WTC11 (cell line): ENCODE data around the gene RPS6KA5. TPM values are rescaled to one million over a fixed set of nuclear protein-coding genes. Genes with fewer than 3 reads are reported as not detected.

Source experiments
- ATAC-seq: fragments of 200-7000 bp; cut with Tn5 transposase; 2 replicates; pipeline ENCODE4 v1.10.0; 2021; ENCODE audit warnings: mild to moderate bottlenecking, moderate library complexity
- CTCF ChIA-PET: fragments of 300-600 bp; sonication (Branson Sonifier 250); formaldehyde crosslinking; loops from one replicate; lab custom pipeline; 2021; ENCODE audit warnings: antibody characterized with exemption; lab: Charles Lee
- POLR2A ChIA-PET: fragments of 350-600 bp; sonication (Branson Sonifier 250); formaldehyde crosslinking; loops from one replicate; lab custom pipeline; 2021; ENCODE audit warnings: antibody characterized with exemption; lab: Charles Lee
- DNase-seq: peaks from one replicate; pipeline ENCODE4 v3.0.0; 2021; ENCODE audit warnings: low spot score
- H3K27ac Mint-ChIP-seq: 2 replicates; pipeline ENCODE4 v1.8.0; 2021; ENCODE audit warnings: mixed read lengths
- H3K27me3 Mint-ChIP-seq: 2 replicates; pipeline ENCODE4 v1.8.0; 2021; ENCODE audit warnings: low read depth, mild to moderate bottlenecking, moderate library complexity, mixed read lengths
- H3K36me3 Mint-ChIP-seq: 2 replicates; pipeline ENCODE4 v1.8.0; 2021; ENCODE audit warnings: mixed read lengths
- H3K4me1 Mint-ChIP-seq: 2 replicates; pipeline ENCODE4 v1.8.0; 2022; ENCODE audit warnings: mixed read lengths
- H3K4me3 Mint-ChIP-seq: 2 replicates; pipeline ENCODE4 v1.8.0; 2021; ENCODE audit warnings: mild to moderate bottlenecking, moderate library complexity, mixed read lengths
- H3K9me3 Mint-ChIP-seq: 2 replicates; pipeline ENCODE4 v1.8.0; 2021; ENCODE audit warnings: mixed read lengths
- IRF1 ChIP-seq: sonication (generic); formaldehyde crosslinking; IDR thresholded peaks from 2 replicates; pipeline ENCODE4 v1.8.0; 2023; ENCODE audit warnings: missing genetic modification reagents
- NR1H2 ChIP-seq: sonication (generic); formaldehyde crosslinking; IDR thresholded peaks from 2 replicates; pipeline ENCODE4 v1.9.0; 2021; ENCODE audit warnings: mild to moderate bottlenecking, moderate library complexity, missing genetic modification reagents
- OVOL2 ChIP-seq: fragments of 250-450 bp; sonication (Bioruptor Pico); IDR thresholded peaks from 2 replicates; pipeline ENCODE4 v1.9.0; 2021; ENCODE audit warnings: mild to moderate bottlenecking, borderline replicate concordance
- RELA ChIP-seq: sonication (generic); formaldehyde crosslinking; IDR thresholded peaks from 2 replicates; pipeline ENCODE4 v1.8.1; 2022; ENCODE audit warnings: missing genetic modification reagents, mild to moderate bottlenecking, borderline replicate concordance
- SOX15 ChIP-seq: fragments of 250-450 bp; sonication (Bioruptor Pico); IDR thresholded peaks from 2 replicates; pipeline ENCODE4 v1.9.0; 2021; ENCODE audit warnings: mild to moderate bottlenecking
- STAT6 ChIP-seq: sonication (generic); formaldehyde crosslinking; conservative IDR thresholded peaks from 2 replicates; pipeline ENCODE4 v1.8.1; 2023; ENCODE audit warnings: mild to moderate bottlenecking, low read depth, missing genetic modification reagents, moderate library complexity
- TP53 ChIP-seq: sonication (generic); formaldehyde crosslinking; IDR thresholded peaks from 2 replicates; pipeline ENCODE4 v1.8.1; 2023; ENCODE audit warnings: mild to moderate bottlenecking, missing genetic modification reagents
- ZNF232 ChIP-seq: sonication (generic); formaldehyde crosslinking; IDR thresholded peaks from 2 replicates; pipeline ENCODE4 v1.8.0; 2022; ENCODE audit warnings: mild to moderate bottlenecking, missing genetic modification reagents
- ZNF423 ChIP-seq: fragments of 250-450 bp; sonication (Bioruptor Pico); IDR thresholded peaks from 2 replicates; pipeline ENCODE4 v2.1.2; 2022; ENCODE audit warnings: mild to moderate bottlenecking, moderate library complexity
- total RNA-seq: library from RNA; stranded (reverse); gene quantifications from 3 replicates; pipeline ENCODE4 v1.2.3, GENCODE V29; 2021
- TF ChIP-seq, protein P1 (sequence below): sonication (generic); formaldehyde crosslinking; IDR thresholded peaks from 2 replicates; pipeline ENCODE4 v1.8.1; 2023; ENCODE audit warnings: mild to moderate bottlenecking, moderate library complexity, missing genetic modification reagents
- TF ChIP-seq, protein P2 (sequence below): sonication (generic); formaldehyde crosslinking; IDR thresholded peaks from 2 replicates; pipeline ENCODE4 v1.8.1; 2023; ENCODE audit warnings: mild to moderate bottlenecking, missing genetic modification reagents
- TF ChIP-seq, protein P3 (sequence below): sonication (generic); formaldehyde crosslinking; IDR thresholded peaks from 2 replicates; pipeline ENCODE4 v1.8.0; 2022; ENCODE audit warnings: mild to moderate bottlenecking, missing genetic modification reagents
- TF ChIP-seq, protein P4 (sequence below): sonication (generic); formaldehyde crosslinking; IDR thresholded peaks from 2 replicates; pipeline ENCODE4 v1.8.1; 2022; ENCODE audit warnings: low read depth, mild to moderate bottlenecking, moderate library complexity, missing genetic modification reagents, borderline replicate concordance
- TF ChIP-seq, protein P5 (sequence below): sonication (generic); formaldehyde crosslinking; IDR thresholded peaks from 2 replicates; pipeline ENCODE4 v1.8.1; 2022; ENCODE audit warnings: low read depth, missing genetic modification reagents, borderline replicate concordance
- TF ChIP-seq, protein P6 (sequence below): fragments of 250-450 bp; sonication (Bioruptor Pico); IDR thresholded peaks from 2 replicates; pipeline ENCODE4 v2.1.2; 2022; ENCODE audit warnings: mild to moderate bottlenecking, moderate library complexity

RPS6KA5 gene
- total RNA-seq, 1 experiment from 2014 or later: 5.2 TPM

- DNase-seq (no peak), ATAC-seq (no peak)
- Mint-ChIP-seq H3K27ac (no peak overlapping the region), H3K36me3 (no peaks in the 10 kb centered on the region), H3K9me3 (no peaks in the 10 kb centered on the region), H3K4me3 (no peak overlapping the region), H3K4me1 (no peaks in the 10 kb centered on the region), H3K27me3 (no peaks in the 10 kb centered on the region)
- ChIA-PET POLR2A (no interaction called here), CTCF (no interaction called here)
- no peak for TF ChIP-seq ZNF423
- no peak for TF ChIP-seq SOX15 (CRISPR knock-in tag)
- TF ChIP-seq RELA (CRISPR knock-in tag): no peak
- no peak for TF ChIP-seq IRF1 (CRISPR knock-in tag)
- TF ChIP-seq, protein P1, sequence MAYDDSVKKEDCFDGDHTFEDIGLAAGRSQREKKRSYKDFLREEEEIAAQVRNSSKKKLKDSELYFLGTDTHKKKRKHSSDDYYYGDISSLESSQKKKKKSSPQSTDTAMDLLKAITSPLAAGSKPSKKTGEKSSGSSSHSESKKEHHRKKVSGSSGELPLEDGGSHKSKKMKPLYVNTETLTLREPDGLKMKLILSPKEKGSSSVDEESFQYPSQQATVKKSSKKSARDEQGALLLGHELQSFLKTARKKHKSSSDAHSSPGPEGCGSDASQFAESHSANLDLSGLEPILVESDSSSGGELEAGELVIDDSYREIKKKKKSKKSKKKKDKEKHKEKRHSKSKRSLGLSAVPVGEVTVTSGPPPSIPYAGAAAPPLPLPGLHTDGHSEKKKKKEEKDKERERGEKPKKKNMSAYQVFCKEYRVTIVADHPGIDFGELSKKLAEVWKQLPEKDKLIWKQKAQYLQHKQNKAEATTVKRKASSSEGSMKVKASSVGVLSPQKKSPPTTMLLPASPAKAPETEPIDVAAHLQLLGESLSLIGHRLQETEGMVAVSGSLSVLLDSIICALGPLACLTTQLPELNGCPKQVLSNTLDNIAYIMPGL: no peak
- TF ChIP-seq, protein P2, sequence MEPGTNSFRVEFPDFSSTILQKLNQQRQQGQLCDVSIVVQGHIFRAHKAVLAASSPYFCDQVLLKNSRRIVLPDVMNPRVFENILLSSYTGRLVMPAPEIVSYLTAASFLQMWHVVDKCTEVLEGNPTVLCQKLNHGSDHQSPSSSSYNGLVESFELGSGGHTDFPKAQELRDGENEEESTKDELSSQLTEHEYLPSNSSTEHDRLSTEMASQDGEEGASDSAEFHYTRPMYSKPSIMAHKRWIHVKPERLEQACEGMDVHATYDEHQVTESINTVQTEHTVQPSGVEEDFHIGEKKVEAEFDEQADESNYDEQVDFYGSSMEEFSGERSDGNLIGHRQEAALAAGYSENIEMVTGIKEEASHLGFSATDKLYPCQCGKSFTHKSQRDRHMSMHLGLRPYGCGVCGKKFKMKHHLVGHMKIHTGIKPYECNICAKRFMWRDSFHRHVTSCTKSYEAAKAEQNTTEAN (CRISPR knock-in tag): no peak
- TF ChIP-seq TP53 (CRISPR knock-in tag): no peak
- no peak for TF ChIP-seq ZNF232
- TF ChIP-seq OVOL2: no peak
- TF ChIP-seq, protein P3, sequence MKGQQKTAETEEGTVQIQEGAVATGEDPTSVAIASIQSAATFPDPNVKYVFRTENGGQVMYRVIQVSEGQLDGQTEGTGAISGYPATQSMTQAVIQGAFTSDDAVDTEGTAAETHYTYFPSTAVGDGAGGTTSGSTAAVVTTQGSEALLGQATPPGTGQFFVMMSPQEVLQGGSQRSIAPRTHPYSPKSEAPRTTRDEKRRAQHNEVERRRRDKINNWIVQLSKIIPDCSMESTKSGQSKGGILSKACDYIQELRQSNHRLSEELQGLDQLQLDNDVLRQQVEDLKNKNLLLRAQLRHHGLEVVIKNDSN (CRISPR knock-in tag): no peak
- TF ChIP-seq, protein P4, sequence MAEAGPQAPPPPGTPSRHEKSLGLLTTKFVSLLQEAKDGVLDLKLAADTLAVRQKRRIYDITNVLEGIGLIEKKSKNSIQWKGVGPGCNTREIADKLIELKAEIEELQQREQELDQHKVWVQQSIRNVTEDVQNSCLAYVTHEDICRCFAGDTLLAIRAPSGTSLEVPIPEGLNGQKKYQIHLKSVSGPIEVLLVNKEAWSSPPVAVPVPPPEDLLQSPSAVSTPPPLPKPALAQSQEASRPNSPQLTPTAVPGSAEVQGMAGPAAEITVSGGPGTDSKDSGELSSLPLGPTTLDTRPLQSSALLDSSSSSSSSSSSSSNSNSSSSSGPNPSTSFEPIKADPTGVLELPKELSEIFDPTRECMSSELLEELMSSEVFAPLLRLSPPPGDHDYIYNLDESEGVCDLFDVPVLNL: no peak
- TF ChIP-seq, protein P5, sequence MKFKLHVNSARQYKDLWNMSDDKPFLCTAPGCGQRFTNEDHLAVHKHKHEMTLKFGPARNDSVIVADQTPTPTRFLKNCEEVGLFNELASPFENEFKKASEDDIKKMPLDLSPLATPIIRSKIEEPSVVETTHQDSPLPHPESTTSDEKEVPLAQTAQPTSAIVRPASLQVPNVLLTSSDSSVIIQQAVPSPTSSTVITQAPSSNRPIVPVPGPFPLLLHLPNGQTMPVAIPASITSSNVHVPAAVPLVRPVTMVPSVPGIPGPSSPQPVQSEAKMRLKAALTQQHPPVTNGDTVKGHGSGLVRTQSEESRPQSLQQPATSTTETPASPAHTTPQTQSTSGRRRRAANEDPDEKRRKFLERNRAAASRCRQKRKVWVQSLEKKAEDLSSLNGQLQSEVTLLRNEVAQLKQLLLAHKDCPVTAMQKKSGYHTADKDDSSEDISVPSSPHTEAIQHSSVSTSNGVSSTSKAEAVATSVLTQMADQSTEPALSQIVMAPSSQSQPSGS (CRISPR knock-in tag): no peak
- TF ChIP-seq NR1H2 (CRISPR knock-in tag): no peak
- TF ChIP-seq STAT6: no peak
- TF ChIP-seq, protein P6, sequence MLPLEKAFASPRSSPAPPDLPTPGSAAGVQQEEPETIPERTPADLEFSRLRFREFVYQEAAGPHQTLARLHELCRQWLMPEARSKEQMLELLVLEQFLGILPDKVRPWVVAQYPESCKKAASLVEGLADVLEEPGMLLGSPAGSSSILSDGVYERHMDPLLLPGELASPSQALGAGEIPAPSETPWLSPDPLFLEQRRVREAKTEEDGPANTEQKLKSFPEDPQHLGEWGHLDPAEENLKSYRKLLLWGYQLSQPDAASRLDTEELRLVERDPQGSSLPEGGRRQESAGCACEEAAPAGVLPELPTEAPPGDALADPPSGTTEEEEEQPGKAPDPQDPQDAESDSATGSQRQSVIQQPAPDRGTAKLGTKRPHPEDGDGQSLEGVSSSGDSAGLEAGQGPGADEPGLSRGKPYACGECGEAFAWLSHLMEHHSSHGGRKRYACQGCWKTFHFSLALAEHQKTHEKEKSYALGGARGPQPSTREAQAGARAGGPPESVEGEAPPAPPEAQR (CRISPR knock-in tag): no peak
These were observed 31.6 kb upstream of the RPS6KA5 start for GRCh38 chr14:91092073-91092472.
